HepG2 (cell line): Measurements from ENCODE around the gene NDUFS6. TPM values are rescaled to one million over a fixed set of nuclear protein-coding genes. Genes with fewer than 3 reads are reported as not detected.

ENCODE experiments used
- ATAC-seq: fragments of 200-7000 bp; cut with Tn5 transposase; 3 replicates; pipeline ENCODE4 v1.9.1; 2020; ENCODE audit warnings: mild to moderate bottlenecking, moderate library complexity
- BruUV-seq: library from RNA; stranded (reverse); fragments of 400-500 nt; replicated peaks from 2 replicates; lab custom pipeline; 2021; lab: Mats Ljungman, UMichigan
- CTCF ChIA-PET: fragments of 300-600 bp; formaldehyde crosslinking; extraction: SDS; loops from one replicate; lab custom pipeline; 2021; ENCODE audit warnings: low total read pairs, inconsistent platforms, low intra/inter-chr PET ratio; lab: Yijun Ruan, JAX
- POLR2A ChIA-PET: fragments of 350-600 bp; sonication (Branson Sonifier 250); formaldehyde crosslinking; loops from one replicate; lab custom pipeline; 2020; ENCODE audit warnings: antibody characterized with exemption, inconsistent platforms; lab: Yijun Ruan, JAX
- DNase-seq: peaks from one replicate; pipeline ENCODE4 v3.0.0-alpha.2; 2015; ENCODE audit warnings: low spot score
- FAIRE-seq: peaks from 3 replicates; lab custom pipeline; 2011; peaks lifted over from hg19 to GRCh38; lab: Jason Lieb, UNC
- H2AFZ ChIP-seq: one replicate; pipeline ENCODE4 v1.6.1; 2011; ENCODE audit warnings: low read length, inconsistent platforms
- H3K27ac ChIP-seq: fragments of 300-600 bp; 3 replicates; pipeline ENCODE4 v1.8.0; 2011; ENCODE audit warnings: mixed run types, mild to moderate bottlenecking, mixed read lengths, low read length, inconsistent platforms; ENCODE audit not compliant: insufficient read depth; ENCODE audit errors: extremely low read length
- H3K27me3 ChIP-seq, 2 experiments: fragments of 200-600 bp in 1 of 2; 2 replicates in 1 of 2; 3 replicates in 1 of 2; pipeline versions ENCODE4 v1.6.0 to v1.8.0; 2011; ENCODE audit warnings: low read length in 2 of 2, mild to moderate bottlenecking in 2 of 2, moderate library complexity in 2 of 2, inconsistent platforms in 1 of 2; ENCODE audit not compliant: insufficient read depth in 2 of 2, control insufficient read depth in 1 of 2
- H3K36me3 ChIP-seq, 2 experiments: fragments of 200-600 bp in 1 of 2; replicated peaks in 1 of 2; 2 replicates in 1 of 2; 3 replicates in 1 of 2; pipeline versions ENCODE4 v1.5.1 to v1.8.0; 2011; ENCODE audit warnings: low read length in 2 of 2, inconsistent platforms in 1 of 2; ENCODE audit not compliant: insufficient read depth in 2 of 2, control insufficient read depth in 1 of 2
- H3K4me1 ChIP-seq: 2 replicates; pipeline ENCODE4 v1.5.1; 2012; ENCODE audit warnings: low read length, inconsistent platforms; ENCODE audit not compliant: insufficient read depth
- H3K4me2 ChIP-seq: 2 replicates; pipeline ENCODE4 v1.6.0; 2011; ENCODE audit warnings: low read depth, low read length, inconsistent platforms
- H3K4me3 ChIP-seq, 3 experiments: fragments of 200-600 bp in 1 of 3; sonication (generic), shearing (Covaris generic) in 1 of 3; replicated peaks in 1 of 3; 2 replicates each; pipeline ENCODE4 v1.5.1; 2011 to 2016; ENCODE audit warnings: low read length in 3 of 3, inconsistent platforms in 2 of 3, low read depth in 2 of 3, mild to moderate bottlenecking in 2 of 3, control low read depth in 1 of 3, mixed read lengths in 1 of 3; ENCODE audit not compliant: insufficient read depth in 1 of 3
- H3K79me2 ChIP-seq: one replicate; pipeline ENCODE4 v1.6.1; 2011; ENCODE audit warnings: low read length, inconsistent platforms; ENCODE audit not compliant: insufficient read depth
- H3K9ac ChIP-seq: 2 replicates; pipeline ENCODE4 v1.6.0; 2011; ENCODE audit warnings: mild to moderate bottlenecking, low read depth, low read length, inconsistent platforms; ENCODE audit not compliant: insufficient read depth
- H3K9me3 ChIP-seq: 2 replicates; pipeline ENCODE4 v1.5.1; 2012; ENCODE audit warnings: mild to moderate bottlenecking, low read length
- H4K20me1 ChIP-seq: 2 replicates; pipeline ENCODE4 v1.6.0; 2011; ENCODE audit warnings: inconsistent platforms, mild to moderate bottlenecking, low read length, moderate library complexity; ENCODE audit not compliant: insufficient read depth
- AKAP8 ChIP-seq: sonication (generic); formaldehyde crosslinking; IDR thresholded peaks from 2 replicates; pipeline ENCODE4 v1.5.1; 2020; ENCODE audit warnings: mild to moderate bottlenecking, missing genetic modification reagents
- CBX5 ChIP-seq: sonication (generic); formaldehyde crosslinking; IDR thresholded peaks from 2 replicates; pipeline ENCODE4 v1.4.0; 2020; ENCODE audit warnings: missing genetic modification reagents, borderline replicate concordance
- ELF4 ChIP-seq: sonication (generic); formaldehyde crosslinking; IDR thresholded peaks from 2 replicates; pipeline ENCODE4 v1.5.0; 2020; ENCODE audit warnings: missing genetic modification reagents, mild to moderate bottlenecking, moderate library complexity, borderline replicate concordance
- GPN1 ChIP-seq: sonication (generic); formaldehyde crosslinking; IDR thresholded peaks from 2 replicates; pipeline ENCODE4 v1.5.1; 2020; ENCODE audit warnings: missing genetic modification reagents, borderline replicate concordance
- HMGXB4 ChIP-seq, 2 experiments: sonication (generic) in 1 of 2; formaldehyde crosslinking in 1 of 2; IDR thresholded peaks; 2 replicates each; pipeline versions ENCODE4 v1.4.0 to v1.6.1; 2018 to 2020; ENCODE audit warnings: missing genetic modification reagents in 2 of 2, borderline replicate concordance in 1 of 2, low read depth in 1 of 2, mild to moderate bottlenecking in 1 of 2, missing biosample characterization in 1 of 2
- MEF2D ChIP-seq: sonication (generic); formaldehyde crosslinking; IDR thresholded peaks from 2 replicates; pipeline ENCODE4 v1.5.1; 2020; ENCODE audit warnings: mild to moderate bottlenecking, missing genetic modification reagents
- RORA ChIP-seq: sonication (generic); formaldehyde crosslinking; IDR thresholded peaks from 2 replicates; pipeline ENCODE4 v1.5.0; 2020; ENCODE audit warnings: mild to moderate bottlenecking, missing genetic modification reagents, moderate library complexity
- SNAPC4 ChIP-seq: sonication (generic); formaldehyde crosslinking; IDR thresholded peaks from 2 replicates; pipeline ENCODE4 v1.4.0; 2020; ENCODE audit warnings: mild to moderate bottlenecking, missing genetic modification reagents
- SOX6 ChIP-seq, 2 experiments: fragments of 450-650 bp in 1 of 2; sonication (generic) in 1 of 2; formaldehyde crosslinking in 1 of 2; IDR thresholded peaks; 2 replicates each; pipeline versions ENCODE4 v1.4.0 to v1.6.1; 2017 to 2020; ENCODE audit warnings: antibody characterized with exemption in 1 of 2, mild to moderate bottlenecking in 1 of 2, missing genetic modification reagents in 1 of 2
- TBX3 ChIP-seq: fragments of 450-650 bp; IDR thresholded peaks from 2 replicates; pipeline ENCODE4 v1.6.1; 2017; ENCODE audit warnings: antibody characterized with exemption, mild to moderate bottlenecking, inconsistent platforms, borderline replicate concordance
- ZMAT5 ChIP-seq: sonication (generic); formaldehyde crosslinking; IDR thresholded peaks from 2 replicates; pipeline ENCODE4 v1.5.0; 2020; ENCODE audit warnings: mild to moderate bottlenecking, low read depth, missing genetic modification reagents, borderline replicate concordance
- ZNF30 ChIP-seq: sonication (generic); formaldehyde crosslinking; IDR thresholded peaks from 2 replicates; pipeline ENCODE4 v1.5.0; 2020; ENCODE audit warnings: mild to moderate bottlenecking, missing genetic modification reagents
- ZNF713 ChIP-seq: sonication (generic); formaldehyde crosslinking; IDR thresholded peaks from 2 replicates; pipeline ENCODE4 v1.4.0; 2020; ENCODE audit warnings: mild to moderate bottlenecking, missing genetic modification reagents
- WGBS: methylation state at CpG from one replicate; pipeline ENCODE4 v1.1.6; 2017; ENCODE audit warnings: low lambda C conversion rate; 5-methylcytosine and 5-hydroxymethylcytosine counted together
- in situ Hi-C: cut with HindIII; loops from 2 replicates; pipeline ENCODE4 v1.10.0; 2017; ENCODE audit warnings: low pct_unique_long_range_greater_than_20kb; ENCODE audit not compliant: extremely low pct_ligation_motif_present
- intact Hi-C: fragments of 100-400 bp; cut with micrococcal nuclease; formaldehyde crosslinking; loops from one replicate; pipeline ENCODE4 v1.10.0; 2022; ENCODE audit not compliant: unreplicated experiment
- polyA plus RNA-seq, 8 experiments: library from polyadenylated mRNA; depleted of rRNA in 3 of 8; stranded (reverse) in 7 of 8; unstranded in 1 of 8; fragments of >200 nt; fragmentation: Illumina TruSeq in 4 of 8; extraction: Trizol in 4 of 8; gene quantifications; 2 replicates each; pipeline versions ENCODE4 v1.2.1 to v1.2.3, GENCODE V29; 2011 to 2016; ENCODE audit warnings: low read depth in 4 of 8, missing spikeins in 1 of 8, mixed read lengths in 1 of 8; ENCODE audit not compliant: insufficient read depth in 1 of 8
- total RNA-seq, 5 experiments: library from RNA; depleted of rRNA; stranded (reverse); fragments of >200 nt; fragmentation: Illumina TruSeq; extraction: Trizol; gene quantifications; 2 replicates each; pipeline ENCODE4 v1.2.3, GENCODE V29; 2016; ENCODE audit warnings: low read depth in 1 of 5

NDUFS6 gene
- total and polyA plus RNA-seq, 2 of the 13 experiments (the other 11 are each of a cell fraction or from before 2014, with no cell fraction given), result 23.7 to 50.4 TPM

GRCh38 chr5:1800472-1801221 lies 560 bp upstream of the NDUFS6 start:
- Histone ChIP-seq H4K20me1 (no peaks in the 10 kb centered on the region; the same call in 1 of the 2 replicates), H3K4me1 (peaks cover 35% of the 10 kb centered on the region), H3K36me3 (peaks cover 8 to 47% of the 10 kb centered on the region in 2 experiments), H3K4me3 (peak overlapping the region; percentile 72 to 99 (median 97)), H2AFZ (peak overlapping the region; percentile 31), H3K79me2 (peaks cover 51% of the 10 kb centered on the region), H3K9me3 (no peaks in the 10 kb centered on the region), H3K27ac (peak overlapping the region; percentile 83), H3K4me2 (peak overlapping the region; percentile 94), H3K9ac (peak overlapping the region; percentile 87), H3K27me3 (no peaks in the 10 kb centered on the region; a peak in 1 of 5 replicates)
- DNase-seq, result peak; percentile 25
- ChIA-PET POLR2A (interaction anchor here (0.9 to 1.4 kb wide), 4 partner anchors 12 to 166 kb away, joined by 3 read pairs; no protein-coding TSS in a partner anchor), CTCF (no interaction called here)
- peak; percentile 54 for ATAC-seq
- intact Hi-C loops (no loop called here), in situ Hi-C loops (no loop called here)
- BruUV-seq, result no TSS peak
- no peak for FAIRE-seq
- under 1% methylated on average over 26 of the region's 28 CpGs for WGBS
- TF ChIP-seq SOX6 (IDR thresholded peaks at IDR 0.05) (no peak), SOX6 (CRISPR knock-in tag; IDR thresholded peaks at IDR 0.05) (peak; percentile 2; the same call in 1 of the 2 replicates), CBX5 (CRISPR knock-in tag) (no peak), TBX3 (no peak), ZMAT5 (CRISPR knock-in tag) (no peak), HMGXB4 (CRISPR knock-in tag; IDR thresholded peaks at IDR 0.05; ENCODE audit: borderline replicate concordance in 1 of 2, low read depth in 1 of 2) (no peak), ZNF30 (CRISPR knock-in tag) (no peak), GPN1 (CRISPR knock-in tag) (no peak), SNAPC4 (peak; percentile 70; the same call in 1 of the 2 replicates), MEF2D (CRISPR knock-in tag) (0 out of 2 replicates have a peak, but pooled peaks have one; percentile 9), RORA (CRISPR knock-in tag) (no peak), ELF4 (CRISPR knock-in tag) (0 out of 2 replicates have a peak, but pooled peaks have one; percentile 12), ZNF713 (CRISPR knock-in tag) (no peak), AKAP8 (no peak)
